CD4-positive, alpha-beta memory T cell (primary cell): Measurements from ENCODE around the gene IST1. TPM values are rescaled to one million over a fixed set of nuclear protein-coding genes. Genes with fewer than 3 reads are reported as not detected.

Experiments
- CTCF ChIA-PET: fragments of 350-600 bp; sonication (Branson Sonifier 250); formaldehyde crosslinking; loops from one replicate; lab custom pipeline; 2021; ENCODE audit warnings: inconsistent platforms; ENCODE audit not compliant: partially characterized antibody; lab: Charles Lee
- POLR2A ChIA-PET: fragments of 350-600 bp; sonication (Branson Sonifier 250); formaldehyde crosslinking; loops from one replicate; lab custom pipeline; 2021; ENCODE audit not compliant: partially characterized antibody; lab: Charles Lee
- DNase-seq, 5 donors: peaks; one replicate each; pipeline versions ENCODE4 v3.0.0 to v3.0.0-alpha.2; 2020 to 2022; ENCODE audit warnings: mixed read lengths in 1 of 5
- H3K27ac ChIP-seq: one replicate; pipeline ENCODE4 v1.7.0; 2013; ENCODE audit warnings: low read depth, low read length
- H3K27me3 ChIP-seq: 2 replicates; pipeline ENCODE4 v1.7.0; 2013; ENCODE audit warnings: mild to moderate bottlenecking, low read length, moderate library complexity; ENCODE audit not compliant: insufficient read depth
- H3K36me3 ChIP-seq: 2 replicates; pipeline ENCODE4 v1.7.0; 2013; ENCODE audit warnings: mild to moderate bottlenecking, low read length, moderate library complexity; ENCODE audit not compliant: insufficient read depth
- H3K4me1 ChIP-seq: 2 replicates; pipeline ENCODE4 v1.7.0; 2013; ENCODE audit warnings: mild to moderate bottlenecking, low read length, moderate library complexity; ENCODE audit not compliant: insufficient read depth
- H3K4me3 ChIP-seq, 2 donors: one replicate each; pipeline ENCODE4 v1.7.0; 2013; ENCODE audit warnings: low read length in 2 of 2, mild to moderate bottlenecking in 1 of 2
- H3K9me3 ChIP-seq, 2 donors: one replicate each; pipeline ENCODE4 v1.7.0; 2013; ENCODE audit warnings: low read length in 2 of 2, control low read depth in 1 of 2; ENCODE audit not compliant: control insufficient read depth in 1 of 2
- H3K27ac Mint-ChIP-seq, 7 donors: one replicate each; pipeline ENCODE4 v1.8.0; 2020 to 2021; ENCODE audit warnings: mixed read lengths in 7 of 7, mild to moderate bottlenecking in 6 of 7, inconsistent platforms in 3 of 7, moderate library complexity in 3 of 7
- H3K27me3 Mint-ChIP-seq, 2 donors: one replicate each; pipeline ENCODE4 v1.8.0; 2020 to 2021; ENCODE audit warnings: mixed read lengths in 2 of 2
- H3K36me3 Mint-ChIP-seq, 2 donors: one replicate each; pipeline ENCODE4 v1.8.0; 2020 to 2021; ENCODE audit warnings: mixed read lengths in 2 of 2, inconsistent platforms in 1 of 2, mild to moderate bottlenecking in 1 of 2
- H3K4me1 Mint-ChIP-seq, 4 donors: one replicate each; pipeline ENCODE4 v1.8.0; 2020 to 2021; ENCODE audit warnings: mixed read lengths in 4 of 4, mild to moderate bottlenecking in 1 of 4
- H3K4me3 Mint-ChIP-seq, 8 donors: one replicate each; pipeline ENCODE4 v1.8.0; 2020 to 2021; ENCODE audit warnings: mixed read lengths in 8 of 8, mild to moderate bottlenecking in 7 of 8, moderate library complexity in 6 of 8, inconsistent platforms in 3 of 8
- H3K9me3 Mint-ChIP-seq, 8 donors: one replicate each; pipeline ENCODE4 v1.8.0; 2020 to 2021; ENCODE audit warnings: mixed read lengths in 8 of 8, mild to moderate bottlenecking in 5 of 8, inconsistent platforms in 3 of 8, moderate library complexity in 1 of 8
- intact Hi-C: fragments of 100-400 bp; cut with micrococcal nuclease; formaldehyde crosslinking; loops from one replicate; pipeline ENCODE4 v1.15.1; 2023
- polyA plus RNA-seq, 2 donors: library from polyadenylated mRNA; unstranded; fragments of 300-500 nt; fragmentation: Illumina TruSeq; gene quantifications; one replicate each; pipeline ENCODE4 v1.2.3, GENCODE V29; 2021
- total RNA-seq, 2 experiments: library from RNA; stranded (reverse); gene quantifications; one replicate each; pipeline ENCODE4 v1.2.3, GENCODE V29; 2021

The IST1 gene
- total and polyA plus RNA-seq, 4 experiments from 2014 or later: 180 to 287 (median 231) TPM

- H3K9me3 ChIP-seq: no peaks in the 10 kb centered on the region
- H3K27ac ChIP-seq: no peak overlapping the region
- H3K4me3 ChIP-seq: no peak overlapping the region
- no peaks in the 10 kb centered on the region for H3K36me3 ChIP-seq
- Mint-ChIP-seq H3K27me3 (peaks cover 0 to 3% of the 10 kb centered on the region in 2 donors), H3K9me3 (no peaks in the 10 kb centered on the region), H3K27ac (peak overlapping the region in 1 of 7 donors; percentile 10), H3K4me3 (no peak overlapping the region), H3K4me1 (peaks cover 3 to 6% (median 4%) of the 10 kb centered on the region in 4 donors), H3K36me3 (no peaks in the 10 kb centered on the region)
- ChIA-PET CTCF (interaction anchor here (1.1 to 4.6 kb wide), 4 partner anchors 9 to 398 kb away, joined by 3 to 27 read pairs (median 12); no protein-coding TSS in a partner anchor), POLR2A (interaction anchor here (1.0 kb wide), 1 partner anchor 399 kb away, joined by 4 read pairs; no protein-coding TSS in a partner anchor)
- no peak for DNase-seq
- no peaks in the 10 kb centered on the region for H3K27me3 ChIP-seq
- intact Hi-C loops: no loop called here
- H3K4me1 ChIP-seq: no peaks in the 10 kb centered on the region
Observed at GRCh38 chr16:71963125-71963875, 68.0 kb downstream of the IST1 start.

- Mint-ChIP-seq H3K4me3 (no peak overlapping the region), H3K36me3 (no peaks in the 10 kb centered on the region), H3K27me3 (peaks cover 0 to 3% of the 10 kb centered on the region in 2 donors), H3K27ac (no peak overlapping the region), H3K9me3 (peaks cover 0 to 2% (median 0%) of the 10 kb centered on the region in 8 donors), H3K4me1 (peaks cover 3 to 6% (median 4%) of the 10 kb centered on the region in 4 donors)
- no peak for DNase-seq
- Histone ChIP-seq H3K36me3 (no peaks in the 10 kb centered on the region), H3K4me1 (no peaks in the 10 kb centered on the region), H3K4me3 (no peak overlapping the region), H3K9me3 (no peaks in the 10 kb centered on the region), H3K27me3 (no peaks in the 10 kb centered on the region), H3K27ac (no peak overlapping the region)
- POLR2A ChIA-PET: no interaction called here
- intact Hi-C loops: no loop called here
- CTCF ChIA-PET: interaction anchor here (0.6 to 1.5 kb wide), 2 partner anchors 8 to 19 kb away, joined by 3 to 5 read pairs; no protein-coding TSS in a partner anchor
Observed at GRCh38 chr16:71965223-71965622, 69.9 kb downstream of the IST1 start.

- Histone ChIP-seq H3K27me3 (no peaks in the 10 kb centered on the region), H3K36me3 (no peaks in the 10 kb centered on the region), H3K4me1 (no peaks in the 10 kb centered on the region), H3K4me3 (no peak overlapping the region), H3K27ac (no peak overlapping the region), H3K9me3 (no peaks in the 10 kb centered on the region)
- peaks cover 0 to 4% (median 2%) of the 10 kb centered on the region in 4 donors for H3K4me1 Mint-ChIP-seq
- H3K36me3 Mint-ChIP-seq: no peaks in the 10 kb centered on the region
- peaks cover 0 to 2% (median 0%) of the 10 kb centered on the region in 8 donors for H3K9me3 Mint-ChIP-seq
- H3K27me3 Mint-ChIP-seq: no peaks in the 10 kb centered on the region
- H3K4me3 Mint-ChIP-seq: no peak overlapping the region
- ChIA-PET CTCF (interaction anchor here (1.5 kb wide), 1 partner anchor 10 kb away, joined by 5 read pairs; no protein-coding TSS in a partner anchor), POLR2A (no interaction called here)
- no peak for DNase-seq
- no peak overlapping the region for H3K27ac Mint-ChIP-seq
- intact Hi-C loops: no loop called here
Observed at GRCh38 chr16:71966932-71967331, 71.6 kb downstream of the IST1 start.

GRCh38 chr16:71969353-71969752 is 74.0 kb downstream of the IST1 start:
- Histone ChIP-seq H3K36me3 (no peaks in the 10 kb centered on the region), H3K4me1 (no peaks in the 10 kb centered on the region), H3K9me3 (no peaks in the 10 kb centered on the region), H3K27ac (no peak overlapping the region), H3K4me3 (no peak overlapping the region), H3K27me3 (no peaks in the 10 kb centered on the region)
- intact Hi-C loops: no loop called here
- ChIA-PET POLR2A (no interaction called here), CTCF (interaction anchor here (1.2 to 5.0 kb wide), 2 partner anchors 7 to 180 kb away, joined by 3 to 27 read pairs; no protein-coding TSS in a partner anchor)
- Mint-ChIP-seq H3K4me1 (no peaks in the 10 kb centered on the region), H3K36me3 (no peaks in the 10 kb centered on the region), H3K27ac (no peak overlapping the region), H3K27me3 (no peaks in the 10 kb centered on the region), H3K4me3 (no peak overlapping the region), H3K9me3 (peaks cover 0 to 2% (median 0%) of the 10 kb centered on the region in 8 donors)
- DNase-seq: no peak

- H3K9me3 ChIP-seq: no peaks in the 10 kb centered on the region
- no peak overlapping the region for H3K27ac ChIP-seq
- Mint-ChIP-seq H3K4me1 (no peaks in the 10 kb centered on the region), H3K4me3 (no peak overlapping the region), H3K9me3 (peaks cover 0 to 2% (median 0%) of the 10 kb centered on the region in 8 donors), H3K27me3 (no peaks in the 10 kb centered on the region), H3K36me3 (no peaks in the 10 kb centered on the region), H3K27ac (no peak overlapping the region)
- no peak for DNase-seq
- ChIA-PET POLR2A (no interaction called here), CTCF (interaction anchor here (5.0 kb wide), 1 partner anchor 9 kb away, joined by 27 read pairs; no protein-coding TSS in a partner anchor)
- intact Hi-C loops: no loop called here
- H3K36me3 ChIP-seq: no peaks in the 10 kb centered on the region
- no peak overlapping the region for H3K4me3 ChIP-seq
- no peaks in the 10 kb centered on the region for H3K4me1 ChIP-seq
- no peaks in the 10 kb centered on the region for H3K27me3 ChIP-seq
Observed at GRCh38 chr16:71971571-71971970, 76.2 kb downstream of the IST1 start.

- Mint-ChIP-seq H3K36me3 (no peaks in the 10 kb centered on the region), H3K4me1 (no peaks in the 10 kb centered on the region), H3K9me3 (peaks cover 0 to 2% (median 0%) of the 10 kb centered on the region in 8 donors), H3K27me3 (no peaks in the 10 kb centered on the region), H3K27ac (no peak overlapping the region), H3K4me3 (no peak overlapping the region)
- DNase-seq: no peak
- Histone ChIP-seq H3K36me3 (no peaks in the 10 kb centered on the region), H3K9me3 (no peaks in the 10 kb centered on the region), H3K4me3 (no peak overlapping the region), H3K27ac (no peak overlapping the region), H3K4me1 (no peaks in the 10 kb centered on the region), H3K27me3 (no peaks in the 10 kb centered on the region)
- intact Hi-C loops: no loop called here
- POLR2A ChIA-PET: no interaction called here
- CTCF ChIA-PET: interaction anchor here (5.0 kb wide), 1 partner anchor 10 kb away, joined by 27 read pairs; no protein-coding TSS in a partner anchor
Observed at GRCh38 chr16:71972356-71972755, 77.0 kb downstream of the IST1 start.

GRCh38 chr16:71973001-71973400 is 77.7 kb downstream of the IST1 start:
- H3K4me1 Mint-ChIP-seq: no peaks in the 10 kb centered on the region
- POLR2A ChIA-PET: no interaction called here
- Histone ChIP-seq H3K36me3 (no peaks in the 10 kb centered on the region), H3K4me3 (no peak overlapping the region), H3K27ac (no peak overlapping the region), H3K27me3 (no peaks in the 10 kb centered on the region), H3K9me3 (no peaks in the 10 kb centered on the region), H3K4me1 (no peaks in the 10 kb centered on the region)
- no peak for DNase-seq
- peaks cover 0 to 2% (median 0%) of the 10 kb centered on the region in 8 donors for H3K9me3 Mint-ChIP-seq
- CTCF ChIA-PET: interaction anchor here (5.0 kb wide), 1 partner anchor 11 kb away, joined by 27 read pairs; no protein-coding TSS in a partner anchor
- no peak overlapping the region for H3K4me3 Mint-ChIP-seq
- H3K36me3 Mint-ChIP-seq: no peaks in the 10 kb centered on the region
- intact Hi-C loops: no loop called here
- no peak overlapping the region for H3K27ac Mint-ChIP-seq
- no peaks in the 10 kb centered on the region for H3K27me3 Mint-ChIP-seq
